ENCODE data around the gene ACTL8. TPM values are rescaled to one million over a fixed set of nuclear protein-coding genes. Genes with fewer than 3 reads are reported as not detected.

Gene ACTL8
- total RNA-seq, 1 donor from 2014 or later: not detected

DNA sequence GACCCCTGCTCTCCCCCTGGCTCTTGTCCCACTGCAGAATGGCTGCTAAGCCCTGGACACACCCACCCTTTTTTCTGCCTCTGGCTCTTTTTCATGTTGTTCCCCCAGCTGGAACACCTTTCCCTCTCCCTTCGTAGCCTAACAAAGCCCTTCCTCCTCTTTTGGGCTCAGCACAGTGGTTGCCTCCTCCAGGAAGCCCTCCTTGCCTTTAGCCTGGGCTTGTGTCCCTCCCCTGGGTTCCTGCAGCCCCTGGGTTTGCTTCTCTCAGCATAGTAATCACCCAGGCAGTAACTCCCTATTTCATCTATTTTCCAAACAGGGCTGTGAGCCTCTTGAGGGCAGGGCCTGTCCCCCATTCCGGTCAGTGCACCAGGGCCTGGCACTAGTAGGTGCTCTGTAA is 19.8 kb upstream of the ACTL8 start:
- DNase-seq (ENCODE audit: low read depth) (no peak), FAIRE-seq (no peak)
- H3K4me3 ChIP-seq (ENCODE audit: low read depth, low read length): no peak overlapping the region
- TF ChIP-seq, protein P1, sequence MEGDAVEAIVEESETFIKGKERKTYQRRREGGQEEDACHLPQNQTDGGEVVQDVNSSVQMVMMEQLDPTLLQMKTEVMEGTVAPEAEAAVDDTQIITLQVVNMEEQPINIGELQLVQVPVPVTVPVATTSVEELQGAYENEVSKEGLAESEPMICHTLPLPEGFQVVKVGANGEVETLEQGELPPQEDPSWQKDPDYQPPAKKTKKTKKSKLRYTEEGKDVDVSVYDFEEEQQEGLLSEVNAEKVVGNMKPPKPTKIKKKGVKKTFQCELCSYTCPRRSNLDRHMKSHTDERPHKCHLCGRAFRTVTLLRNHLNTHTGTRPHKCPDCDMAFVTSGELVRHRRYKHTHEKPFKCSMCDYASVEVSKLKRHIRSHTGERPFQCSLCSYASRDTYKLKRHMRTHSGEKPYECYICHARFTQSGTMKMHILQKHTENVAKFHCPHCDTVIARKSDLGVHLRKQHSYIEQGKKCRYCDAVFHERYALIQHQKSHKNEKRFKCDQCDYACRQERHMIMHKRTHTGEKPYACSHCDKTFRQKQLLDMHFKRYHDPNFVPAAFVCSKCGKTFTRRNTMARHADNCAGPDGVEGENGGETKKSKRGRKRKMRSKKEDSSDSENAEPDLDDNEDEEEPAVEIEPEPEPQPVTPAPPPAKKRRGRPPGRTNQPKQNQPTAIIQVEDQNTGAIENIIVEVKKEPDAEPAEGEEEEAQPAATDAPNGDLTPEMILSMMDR (IDR thresholded peaks at IDR 0.05; ENCODE audit: insufficient read depth, low read length, severe bottlenecking): no peak
- no peaks in the 10 kb centered on the region for H3K36me3 ChIP-seq (ENCODE audit: control insufficient read depth, insufficient read depth, low read length)
- no peaks in the 10 kb centered on the region for H3K27me3 ChIP-seq (ENCODE audit: control insufficient read depth, insufficient read depth, low read length)

DNA sequence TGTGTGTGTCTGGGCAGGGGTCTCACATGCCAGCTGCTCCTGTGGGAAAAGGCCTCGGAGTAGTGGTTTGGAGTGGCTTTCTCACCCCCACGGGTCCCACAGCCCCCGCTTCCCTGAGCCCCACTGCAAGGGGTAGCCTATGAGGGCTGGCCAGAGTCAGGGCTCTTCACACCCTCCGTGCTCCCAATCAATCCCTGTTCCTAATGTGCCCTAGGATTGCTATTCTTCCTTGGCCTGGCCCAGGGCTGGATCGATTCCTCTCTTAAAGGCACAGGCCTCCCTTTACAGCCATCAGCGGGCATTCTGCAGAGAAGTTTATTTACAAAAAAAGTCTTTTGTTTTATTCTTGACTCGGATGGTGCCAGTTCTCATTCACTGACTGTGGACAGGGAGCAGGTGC is 19.3 kb upstream of the ACTL8 start:
- no peaks in the 10 kb centered on the region for H3K36me3 ChIP-seq (ENCODE audit: control insufficient read depth, insufficient read depth, low read length)
- DNase-seq (ENCODE audit: low read depth) (no peak), FAIRE-seq (no peak)
- TF ChIP-seq, protein P1 (IDR thresholded peaks at IDR 0.05; ENCODE audit: insufficient read depth, low read length, severe bottlenecking): no peak
- H3K4me3 ChIP-seq (ENCODE audit: low read depth, low read length): no peak overlapping the region
- no peaks in the 10 kb centered on the region for H3K27me3 ChIP-seq (ENCODE audit: control insufficient read depth, insufficient read depth, low read length)

DNA sequence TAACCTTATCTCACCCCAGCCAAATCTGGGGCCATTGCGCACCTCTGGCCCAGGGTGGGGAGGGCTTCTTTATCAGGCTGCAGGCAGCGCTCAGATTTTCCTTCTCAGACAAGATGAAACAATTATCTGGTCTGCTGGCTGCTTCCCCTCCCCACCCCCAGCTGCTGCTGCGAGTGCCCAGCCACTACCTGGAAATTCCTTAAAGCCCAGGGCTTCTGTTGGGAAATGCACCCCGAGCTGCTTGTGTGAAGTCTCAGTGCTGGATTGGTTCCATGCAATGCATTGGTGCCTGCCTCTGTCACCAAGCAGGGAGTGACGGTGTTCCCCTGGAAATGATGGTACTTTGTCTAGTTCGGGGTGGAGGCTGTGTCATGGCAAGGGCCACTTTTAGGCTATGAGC is 18.5 kb upstream of the ACTL8 start:
- Histone ChIP-seq H3K4me3 (ENCODE audit: low read depth, low read length) (no peak overlapping the region), H3K36me3 (ENCODE audit: control insufficient read depth, insufficient read depth, low read length) (no peaks in the 10 kb centered on the region), H3K27me3 (ENCODE audit: control insufficient read depth, insufficient read depth, low read length) (no peaks in the 10 kb centered on the region)
- no peak for DNase-seq (ENCODE audit: low read depth)
- FAIRE-seq: no peak
- TF ChIP-seq, protein P1 (IDR thresholded peaks at IDR 0.05; ENCODE audit: insufficient read depth, low read length, severe bottlenecking): no peak

DNA sequence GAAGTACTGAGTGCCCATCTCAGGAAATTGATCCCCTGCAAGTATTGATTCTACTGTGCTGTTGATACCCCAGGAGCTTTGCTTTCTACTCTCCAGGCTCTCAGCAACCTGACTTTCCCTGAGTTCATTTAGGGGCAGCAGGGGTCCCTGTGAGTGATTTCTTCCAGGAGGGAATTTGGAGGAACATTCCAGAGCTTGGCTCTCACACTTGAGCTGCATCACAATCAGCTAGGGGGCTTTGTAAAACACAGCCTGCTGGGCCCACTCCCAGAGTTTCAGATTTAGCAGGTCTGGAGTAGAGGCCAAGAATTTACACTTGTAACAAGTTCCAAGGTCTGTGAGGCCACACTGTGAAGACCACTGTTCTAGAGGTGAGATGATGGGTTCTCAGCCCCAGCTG is 16.1 kb upstream of the ACTL8 start:
- Histone ChIP-seq H3K27me3 (ENCODE audit: control insufficient read depth, insufficient read depth, low read length) (no peaks in the 10 kb centered on the region), H3K36me3 (ENCODE audit: control insufficient read depth, insufficient read depth, low read length) (no peaks in the 10 kb centered on the region), H3K4me3 (ENCODE audit: low read depth, low read length) (no peak overlapping the region)
- DNase-seq (ENCODE audit: low read depth) (no peak), FAIRE-seq (no peak)
- TF ChIP-seq, protein P1 (IDR thresholded peaks at IDR 0.05; ENCODE audit: insufficient read depth, low read length, severe bottlenecking): no peak

DNA sequence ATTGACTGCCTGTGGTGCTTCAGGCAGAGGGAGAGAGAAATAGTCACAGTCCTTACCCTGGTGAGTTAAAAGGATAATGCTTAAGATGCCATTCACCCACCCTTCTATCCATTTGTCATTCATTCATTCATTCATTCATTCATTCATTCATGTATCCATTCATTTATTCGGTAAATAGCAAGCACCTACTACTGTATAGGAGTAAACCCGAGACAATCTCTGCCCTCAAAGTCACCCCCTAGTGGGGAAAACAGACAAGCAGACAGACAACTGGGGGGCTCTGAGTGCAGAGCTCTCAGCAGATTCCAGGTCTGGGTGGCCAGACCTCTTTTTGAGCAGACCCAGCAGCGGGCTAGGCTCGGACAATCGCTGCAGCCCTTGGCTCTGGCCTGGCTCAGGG is 14.1 kb upstream of the ACTL8 start:
- H3K27me3 ChIP-seq (ENCODE audit: control insufficient read depth, insufficient read depth, low read length): no peaks in the 10 kb centered on the region
- TF ChIP-seq, protein P1 (IDR thresholded peaks at IDR 0.05; ENCODE audit: insufficient read depth, low read length, severe bottlenecking): no peak
- no peak for FAIRE-seq

DNA sequence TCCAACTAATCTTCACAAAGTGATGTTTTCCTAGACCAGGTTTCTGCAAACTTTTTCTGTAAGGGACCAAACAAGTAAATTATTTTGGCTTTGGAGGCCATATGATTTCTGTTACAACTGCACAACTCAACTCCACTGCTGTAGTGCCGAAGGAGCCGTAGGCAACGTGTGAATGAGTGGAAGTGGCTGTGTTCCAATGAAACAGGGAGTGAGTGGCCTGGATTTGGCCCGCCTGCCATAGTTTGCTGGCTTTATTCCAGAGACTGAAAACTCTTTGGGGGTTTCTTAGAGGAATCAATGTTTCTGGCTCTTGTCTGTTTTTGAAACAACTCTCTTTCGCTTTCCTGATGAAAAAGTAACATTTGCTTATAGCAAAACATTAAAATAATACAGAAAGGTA is 12.6 kb upstream of the ACTL8 start:
- FAIRE-seq: no peak
- TF ChIP-seq, protein P1 (IDR thresholded peaks at IDR 0.05; ENCODE audit: insufficient read depth, low read length, severe bottlenecking): no peak
- H3K36me3 ChIP-seq (ENCODE audit: control insufficient read depth, insufficient read depth, low read length): no peaks in the 10 kb centered on the region
- H3K4me3 ChIP-seq (ENCODE audit: low read depth, low read length): no peak overlapping the region
- H3K27me3 ChIP-seq (ENCODE audit: control insufficient read depth, insufficient read depth, low read length): no peaks in the 10 kb centered on the region
- DNase-seq (ENCODE audit: low read depth): no peak

More for the DNA sequence above, 14.1 kb upstream of the ACTL8 start:
- no peak for DNase-seq (ENCODE audit: low read depth)
- Histone ChIP-seq H3K4me3 (ENCODE audit: low read depth, low read length) (no peak overlapping the region), H3K36me3 (ENCODE audit: control insufficient read depth, insufficient read depth, low read length) (no peaks in the 10 kb centered on the region)

Data from bronchial epithelial cell (primary cell).